HepG2 (cell line): ENCODE results near the gene KRTAP10-2. TPM values are rescaled to one million over a fixed set of nuclear protein-coding genes. Genes with fewer than 3 reads are reported as not detected.

Source experiments
- CCDC6 ChIP-seq: sonication (generic); formaldehyde crosslinking; IDR thresholded peaks from 2 replicates; pipeline ENCODE4 v1.8.1; 2022; ENCODE audit warnings: mild to moderate bottlenecking, missing genetic modification reagents, moderate library complexity
- FOXP1 ChIP-seq, 2 experiments: fragments of 450-650 bp in 1 of 2; IDR thresholded peaks; 2 replicates each; pipeline ENCODE4 v1.6.1; 2017 to 2018; ENCODE audit warnings: antibody characterized with exemption in 1 of 2
- GFI1 ChIP-seq: sonication (generic); formaldehyde crosslinking; IDR thresholded peaks from 2 replicates; pipeline ENCODE4 v1.5.0; 2020; ENCODE audit warnings: missing genetic modification reagents, mild to moderate bottlenecking, borderline replicate concordance
- HIVEP1 ChIP-seq: sonication (generic); formaldehyde crosslinking; IDR thresholded peaks from 2 replicates; pipeline ENCODE4 v1.4.0; 2020; ENCODE audit warnings: mild to moderate bottlenecking, missing genetic modification reagents
- HOXA9 ChIP-seq: sonication (generic); formaldehyde crosslinking; IDR thresholded peaks from 2 replicates; pipeline ENCODE4 v1.8.1; 2022; ENCODE audit warnings: missing genetic modification reagents, mild to moderate bottlenecking, moderate library complexity, borderline replicate concordance
- KLF11 ChIP-seq: IDR thresholded peaks from 2 replicates; pipeline ENCODE4 v1.6.1; 2016; ENCODE audit warnings: missing compliant biosample characterization
- MAX ChIP-seq: IDR thresholded peaks from 2 replicates; pipeline ENCODE4 v1.6.1; 2012; ENCODE audit warnings: inconsistent platforms
- MTF1 ChIP-seq: sonication (generic); formaldehyde crosslinking; IDR thresholded peaks from 2 replicates; pipeline ENCODE4 v1.5.0; 2020; ENCODE audit warnings: missing genetic modification reagents
- NCOA2 ChIP-seq: sonication (generic); formaldehyde crosslinking; IDR thresholded peaks from 2 replicates; pipeline ENCODE4 v1.8.0; 2022; ENCODE audit warnings: inconsistent platforms
- SMARCE1 ChIP-seq: fragments of 450-650 bp; IDR thresholded peaks from 2 replicates; pipeline ENCODE4 v1.6.1; 2017; ENCODE audit warnings: borderline replicate concordance
- SP4 ChIP-seq: sonication (generic); formaldehyde crosslinking; IDR thresholded peaks from 2 replicates; pipeline ENCODE4 v1.8.1; 2023; ENCODE audit warnings: mild to moderate bottlenecking, missing genetic modification reagents
- ZFP36L1 ChIP-seq: sonication (generic); formaldehyde crosslinking; IDR thresholded peaks from 2 replicates; pipeline ENCODE4 v1.8.0; 2022; ENCODE audit warnings: mild to moderate bottlenecking, missing genetic modification reagents, moderate library complexity
- ZMYM4 ChIP-seq: sonication (generic); formaldehyde crosslinking; IDR thresholded peaks from 2 replicates; pipeline ENCODE4 v1.8.1; 2023; ENCODE audit warnings: mild to moderate bottlenecking, missing genetic modification reagents
- ZNF17 ChIP-seq: sonication (generic); formaldehyde crosslinking; IDR thresholded peaks from 2 replicates; pipeline ENCODE4 v1.5.0; 2020; ENCODE audit warnings: mild to moderate bottlenecking, missing genetic modification reagents
- ZNF367 ChIP-seq: sonication (generic); formaldehyde crosslinking; IDR thresholded peaks from 2 replicates; pipeline ENCODE4 v1.4.0; 2020; ENCODE audit warnings: missing genetic modification reagents, borderline replicate concordance
- ZNF513 ChIP-seq: sonication (generic); formaldehyde crosslinking; conservative IDR thresholded peaks from 2 replicates; pipeline ENCODE4 v1.5.0; 2020; ENCODE audit warnings: missing genetic modification reagents
- ZNF761 ChIP-seq: sonication (generic); formaldehyde crosslinking; conservative IDR thresholded peaks from 2 replicates; pipeline ENCODE4 v1.4.0; 2020; ENCODE audit warnings: mild to moderate bottlenecking, missing genetic modification reagents
- polyA plus RNA-seq, 8 experiments: library from polyadenylated mRNA; depleted of rRNA in 3 of 8; stranded (reverse) in 7 of 8; unstranded in 1 of 8; fragments of >200 nt; fragmentation: Illumina TruSeq in 4 of 8; extraction: Trizol in 4 of 8; gene quantifications; 2 replicates each; pipeline versions ENCODE4 v1.2.1 to v1.2.3, GENCODE V29; 2011 to 2016; ENCODE audit warnings: low read depth in 4 of 8, missing spikeins in 1 of 8, mixed read lengths in 1 of 8; ENCODE audit not compliant: insufficient read depth in 1 of 8
- total RNA-seq, 5 experiments: library from RNA; depleted of rRNA; stranded (reverse); fragments of >200 nt; fragmentation: Illumina TruSeq; extraction: Trizol; gene quantifications; 2 replicates each; pipeline ENCODE4 v1.2.3, GENCODE V29; 2016; ENCODE audit warnings: low read depth in 1 of 5
- TF ChIP-seq, protein P1 (sequence below): sonication (generic); formaldehyde crosslinking; IDR thresholded peaks from 2 replicates; pipeline ENCODE4 v1.8.0; 2022; ENCODE audit warnings: missing genetic modification reagents, low read depth, mild to moderate bottlenecking, borderline replicate concordance
- TF ChIP-seq, protein P2 (sequence below): sonication (generic); formaldehyde crosslinking; conservative IDR thresholded peaks from 2 replicates; pipeline ENCODE4 v1.8.0; 2022; ENCODE audit warnings: mild to moderate bottlenecking, moderate library complexity, missing genetic modification reagents
- TF ChIP-seq, protein P3 (sequence below): sonication (generic); formaldehyde crosslinking; IDR thresholded peaks from 2 replicates; pipeline ENCODE4 v1.4.0; 2020; ENCODE audit warnings: low read depth, mild to moderate bottlenecking, missing genetic modification reagents

Gene KRTAP10-2
- total and polyA plus RNA-seq, 2 of the 13 experiments (the other 11 are each of a cell fraction or from before 2014, with no cell fraction given) = not detected

- TF ChIP-seq, protein P1, sequence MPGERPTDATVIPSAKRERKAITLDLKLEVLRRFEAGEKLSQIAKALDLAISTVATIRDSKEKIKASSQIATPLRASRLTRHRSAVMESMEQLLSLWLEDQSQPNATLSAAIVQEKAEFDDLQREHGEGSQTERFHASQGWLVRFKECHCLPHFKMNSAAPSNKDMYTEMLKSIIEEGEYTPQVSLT (CRISPR knock-in tag) = no peak
- no peak for TF ChIP-seq ZNF17 (CRISPR knock-in tag)
- no peak for TF ChIP-seq ZFP36L1 (CRISPR knock-in tag)
- 0 out of 2 replicates have a peak, but pooled peaks have one; percentile 46 for TF ChIP-seq NCOA2 (CRISPR knock-in tag)
- TF ChIP-seq FOXP1 (IDR thresholded peaks at IDR 0.05) = no peak
- 0 out of 2 replicates have a peak, but pooled peaks have one; percentile 34 for TF ChIP-seq FOXP1 (CRISPR knock-in tag; IDR thresholded peaks at IDR 0.05)
- TF ChIP-seq SP4 (CRISPR knock-in tag) = 0 out of 2 replicates have a peak, but pooled peaks have one; percentile 13
- no peak for TF ChIP-seq HOXA9 (CRISPR knock-in tag)
- no peak for TF ChIP-seq GFI1 (CRISPR knock-in tag)
- TF ChIP-seq KLF11 (CRISPR knock-in tag) = no peak
- TF ChIP-seq, protein P2, sequence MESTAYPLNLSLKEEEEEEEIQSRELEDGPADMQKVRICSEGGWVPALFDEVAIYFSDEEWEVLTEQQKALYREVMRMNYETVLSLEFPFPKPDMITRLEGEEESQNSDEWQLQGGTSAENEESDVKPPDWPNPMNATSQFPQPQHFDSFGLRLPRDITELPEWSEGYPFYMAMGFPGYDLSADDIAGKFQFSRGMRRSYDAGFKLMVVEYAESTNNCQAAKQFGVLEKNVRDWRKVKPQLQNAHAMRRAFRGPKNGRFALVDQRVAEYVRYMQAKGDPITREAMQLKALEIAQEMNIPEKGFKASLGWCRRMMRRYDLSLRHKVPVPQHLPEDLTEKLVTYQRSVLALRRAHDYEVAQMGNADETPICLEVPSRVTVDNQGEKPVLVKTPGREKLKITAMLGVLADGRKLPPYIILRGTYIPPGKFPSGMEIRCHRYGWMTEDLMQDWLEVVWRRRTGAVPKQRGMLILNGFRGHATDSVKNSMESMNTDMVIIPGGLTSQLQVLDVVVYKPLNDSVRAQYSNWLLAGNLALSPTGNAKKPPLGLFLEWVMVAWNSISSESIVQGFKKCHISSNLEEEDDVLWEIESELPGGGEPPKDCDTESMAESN (CRISPR knock-in tag) = no peak
- no peak for TF ChIP-seq SMARCE1
- TF ChIP-seq MTF1 = no peak
- TF ChIP-seq HIVEP1 (CRISPR knock-in tag) = no peak
- no peak for TF ChIP-seq ZNF761 (CRISPR knock-in tag)
- TF ChIP-seq MAX = no peak
- TF ChIP-seq ZNF513 (CRISPR knock-in tag) = no peak
- TF ChIP-seq CCDC6 = peak; percentile 75; the same call in 1 of the 2 replicates
- no peak for TF ChIP-seq ZNF367 (CRISPR knock-in tag)
- TF ChIP-seq ZMYM4 (CRISPR knock-in tag) = peak; percentile 47; the same call in 1 of the 2 replicates
- TF ChIP-seq, protein P3, sequence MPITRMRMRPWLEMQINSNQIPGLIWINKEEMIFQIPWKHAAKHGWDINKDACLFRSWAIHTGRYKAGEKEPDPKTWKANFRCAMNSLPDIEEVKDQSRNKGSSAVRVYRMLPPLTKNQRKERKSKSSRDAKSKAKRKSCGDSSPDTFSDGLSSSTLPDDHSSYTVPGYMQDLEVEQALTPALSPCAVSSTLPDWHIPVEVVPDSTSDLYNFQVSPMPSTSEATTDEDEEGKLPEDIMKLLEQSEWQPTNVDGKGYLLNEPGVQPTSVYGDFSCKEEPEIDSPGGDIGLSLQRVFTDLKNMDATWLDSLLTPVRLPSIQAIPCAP = no peak
These were observed 45.5 kb downstream of the KRTAP10-2 start (continued) for GRCh38 chr21:44505673-44506278.
